ENCODE results near the gene GBA2. TPM values are rescaled to one million over a fixed set of nuclear protein-coding genes. Genes with fewer than 3 reads are reported as not detected.

GBA2 gene
- total and polyA plus RNA-seq, 2 experiments from 2014 or later: 32.1 to 80.1 TPM

DNA sequence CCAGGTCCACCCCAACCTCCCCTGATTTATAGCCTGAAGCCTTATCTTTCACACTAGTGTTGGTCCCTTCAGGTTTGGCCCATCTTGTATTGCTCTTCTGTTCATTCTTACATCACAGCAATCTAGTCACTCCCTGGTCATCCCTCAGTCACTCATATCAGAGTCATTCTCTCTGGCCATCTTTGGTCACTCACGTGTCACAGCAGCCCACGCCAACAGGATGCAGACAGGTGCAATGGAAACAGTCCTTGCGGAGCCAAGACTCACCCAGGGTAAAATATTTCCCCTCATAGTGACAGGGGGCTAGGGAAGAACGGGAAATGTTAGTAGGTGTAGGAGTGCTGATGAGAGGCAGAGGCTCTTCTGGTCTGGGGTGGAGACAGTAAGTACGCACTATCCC lies 4.4 kb upstream of the GBA2 start:
- H3K4me2 ChIP-seq: no peak overlapping the region
- H3K79me2 ChIP-seq (replicated peaks; ENCODE audit: insufficient read depth): peaks cover 11% of the 10 kb centered on the region
- H3F3A ChIP-seq (replicated peaks; ENCODE audit: low read depth): peaks cover 29% of the 10 kb centered on the region
- H3K4me3 ChIP-seq: no peak overlapping the region
- ATAC-seq: no peak
- no peaks in the 10 kb centered on the region for H3K27me3 ChIP-seq (ENCODE audit: insufficient read depth)
- peaks cover 19% of the 10 kb centered on the region for H3K4me1 ChIP-seq (ENCODE audit: insufficient read depth)
- peaks cover under 1% of the 10 kb centered on the region; the same call in 1 of the 2 replicates for H4K20me1 ChIP-seq (replicated peaks; ENCODE audit: insufficient read depth)
- peaks cover 4% of the 10 kb centered on the region for H3K36me3 ChIP-seq (ENCODE audit: insufficient read depth)
- DNase-seq (ENCODE audit: low spot score): no peak
- H3K9me2 ChIP-seq (ENCODE audit: insufficient read depth): no peaks in the 10 kb centered on the region
- Mint-ChIP-seq H3K4me3 (no peak overlapping the region), H3K36me3 (ENCODE audit: low read depth) (peaks cover 38% of the 10 kb centered on the region), H3K27ac (no peak overlapping the region), H3K27me3 (ENCODE audit: insufficient read depth, low read depth, poor library complexity) (peaks cover 10% of the 10 kb centered on the region), H3K9me3 (no peaks in the 10 kb centered on the region; the same call in 1 of the 3 replicates), H3K4me1 (peaks cover 14% of the 10 kb centered on the region)
- no peak overlapping the region for H3K27ac ChIP-seq (ENCODE audit: low read depth)
- TF ChIP-seq JUNB (IDR thresholded peaks at IDR 0.05; ENCODE audit: unreplicated experiment) (no peak), NANOG (IDR thresholded peaks at IDR 0.05; ENCODE audit: borderline replicate concordance) (no peak), ZNF331 (CRISPR knock-in tag; IDR thresholded peaks at IDR 0.05; ENCODE audit: low read depth) (no peak)
- no peak overlapping the region for H2AFZ ChIP-seq

- Histone ChIP-seq H3K4me3 (peak overlapping the region; percentile 100), H3K27ac (ENCODE audit: low read depth) (no peak overlapping the region), H3K4me2 (peak overlapping the region; percentile 99), H2AFZ (no peak overlapping the region), H3K79me2 (replicated peaks; ENCODE audit: insufficient read depth) (peaks cover 35% of the 10 kb centered on the region), H3F3A (replicated peaks; ENCODE audit: low read depth) (peaks cover 17% of the 10 kb centered on the region), H4K20me1 (replicated peaks; ENCODE audit: insufficient read depth) (peaks cover 30% of the 10 kb centered on the region), H3K27me3 (ENCODE audit: insufficient read depth) (no peaks in the 10 kb centered on the region), H3K36me3 (ENCODE audit: insufficient read depth) (peaks cover 8% of the 10 kb centered on the region), H3K4me1 (ENCODE audit: insufficient read depth) (peaks cover 30% of the 10 kb centered on the region), H3K9me2 (ENCODE audit: insufficient read depth) (no peaks in the 10 kb centered on the region)
- Mint-ChIP-seq H3K9me3 (no peaks in the 10 kb centered on the region), H3K27me3 (ENCODE audit: insufficient read depth, low read depth, poor library complexity) (peaks cover 4% of the 10 kb centered on the region), H3K36me3 (ENCODE audit: low read depth) (peaks cover 39% of the 10 kb centered on the region), H3K4me1 (peaks cover 24% of the 10 kb centered on the region), H3K27ac (no peak overlapping the region), H3K4me3 (peak overlapping the region; percentile 90)
- ATAC-seq: no peak
- DNase-seq (ENCODE audit: low spot score): no peak
- TF ChIP-seq POLR2AphosphoS5 (IDR thresholded peaks at IDR 0.05; ENCODE audit: low read depth) (no peak), STAT1 (IDR thresholded peaks at IDR 0.05; ENCODE audit: unreplicated experiment) (no peak), NANOG (IDR thresholded peaks at IDR 0.05; ENCODE audit: borderline replicate concordance) (no peak), CREB1 (CRISPR knock-in tag; IDR thresholded peaks at IDR 0.05; ENCODE audit: low read depth) (no peak), EZH2phosphoT487 (IDR thresholded peaks at IDR 0.05; ENCODE audit: unreplicated experiment) (no peak), ZNF114 (CRISPR knock-in tag; IDR thresholded peaks at IDR 0.05) (no peak), JUNB (IDR thresholded peaks at IDR 0.05; ENCODE audit: unreplicated experiment) (no peak), ZNF331 (CRISPR knock-in tag; IDR thresholded peaks at IDR 0.05; ENCODE audit: low read depth) (no peak)
- TF ChIP-seq, protein P1, sequence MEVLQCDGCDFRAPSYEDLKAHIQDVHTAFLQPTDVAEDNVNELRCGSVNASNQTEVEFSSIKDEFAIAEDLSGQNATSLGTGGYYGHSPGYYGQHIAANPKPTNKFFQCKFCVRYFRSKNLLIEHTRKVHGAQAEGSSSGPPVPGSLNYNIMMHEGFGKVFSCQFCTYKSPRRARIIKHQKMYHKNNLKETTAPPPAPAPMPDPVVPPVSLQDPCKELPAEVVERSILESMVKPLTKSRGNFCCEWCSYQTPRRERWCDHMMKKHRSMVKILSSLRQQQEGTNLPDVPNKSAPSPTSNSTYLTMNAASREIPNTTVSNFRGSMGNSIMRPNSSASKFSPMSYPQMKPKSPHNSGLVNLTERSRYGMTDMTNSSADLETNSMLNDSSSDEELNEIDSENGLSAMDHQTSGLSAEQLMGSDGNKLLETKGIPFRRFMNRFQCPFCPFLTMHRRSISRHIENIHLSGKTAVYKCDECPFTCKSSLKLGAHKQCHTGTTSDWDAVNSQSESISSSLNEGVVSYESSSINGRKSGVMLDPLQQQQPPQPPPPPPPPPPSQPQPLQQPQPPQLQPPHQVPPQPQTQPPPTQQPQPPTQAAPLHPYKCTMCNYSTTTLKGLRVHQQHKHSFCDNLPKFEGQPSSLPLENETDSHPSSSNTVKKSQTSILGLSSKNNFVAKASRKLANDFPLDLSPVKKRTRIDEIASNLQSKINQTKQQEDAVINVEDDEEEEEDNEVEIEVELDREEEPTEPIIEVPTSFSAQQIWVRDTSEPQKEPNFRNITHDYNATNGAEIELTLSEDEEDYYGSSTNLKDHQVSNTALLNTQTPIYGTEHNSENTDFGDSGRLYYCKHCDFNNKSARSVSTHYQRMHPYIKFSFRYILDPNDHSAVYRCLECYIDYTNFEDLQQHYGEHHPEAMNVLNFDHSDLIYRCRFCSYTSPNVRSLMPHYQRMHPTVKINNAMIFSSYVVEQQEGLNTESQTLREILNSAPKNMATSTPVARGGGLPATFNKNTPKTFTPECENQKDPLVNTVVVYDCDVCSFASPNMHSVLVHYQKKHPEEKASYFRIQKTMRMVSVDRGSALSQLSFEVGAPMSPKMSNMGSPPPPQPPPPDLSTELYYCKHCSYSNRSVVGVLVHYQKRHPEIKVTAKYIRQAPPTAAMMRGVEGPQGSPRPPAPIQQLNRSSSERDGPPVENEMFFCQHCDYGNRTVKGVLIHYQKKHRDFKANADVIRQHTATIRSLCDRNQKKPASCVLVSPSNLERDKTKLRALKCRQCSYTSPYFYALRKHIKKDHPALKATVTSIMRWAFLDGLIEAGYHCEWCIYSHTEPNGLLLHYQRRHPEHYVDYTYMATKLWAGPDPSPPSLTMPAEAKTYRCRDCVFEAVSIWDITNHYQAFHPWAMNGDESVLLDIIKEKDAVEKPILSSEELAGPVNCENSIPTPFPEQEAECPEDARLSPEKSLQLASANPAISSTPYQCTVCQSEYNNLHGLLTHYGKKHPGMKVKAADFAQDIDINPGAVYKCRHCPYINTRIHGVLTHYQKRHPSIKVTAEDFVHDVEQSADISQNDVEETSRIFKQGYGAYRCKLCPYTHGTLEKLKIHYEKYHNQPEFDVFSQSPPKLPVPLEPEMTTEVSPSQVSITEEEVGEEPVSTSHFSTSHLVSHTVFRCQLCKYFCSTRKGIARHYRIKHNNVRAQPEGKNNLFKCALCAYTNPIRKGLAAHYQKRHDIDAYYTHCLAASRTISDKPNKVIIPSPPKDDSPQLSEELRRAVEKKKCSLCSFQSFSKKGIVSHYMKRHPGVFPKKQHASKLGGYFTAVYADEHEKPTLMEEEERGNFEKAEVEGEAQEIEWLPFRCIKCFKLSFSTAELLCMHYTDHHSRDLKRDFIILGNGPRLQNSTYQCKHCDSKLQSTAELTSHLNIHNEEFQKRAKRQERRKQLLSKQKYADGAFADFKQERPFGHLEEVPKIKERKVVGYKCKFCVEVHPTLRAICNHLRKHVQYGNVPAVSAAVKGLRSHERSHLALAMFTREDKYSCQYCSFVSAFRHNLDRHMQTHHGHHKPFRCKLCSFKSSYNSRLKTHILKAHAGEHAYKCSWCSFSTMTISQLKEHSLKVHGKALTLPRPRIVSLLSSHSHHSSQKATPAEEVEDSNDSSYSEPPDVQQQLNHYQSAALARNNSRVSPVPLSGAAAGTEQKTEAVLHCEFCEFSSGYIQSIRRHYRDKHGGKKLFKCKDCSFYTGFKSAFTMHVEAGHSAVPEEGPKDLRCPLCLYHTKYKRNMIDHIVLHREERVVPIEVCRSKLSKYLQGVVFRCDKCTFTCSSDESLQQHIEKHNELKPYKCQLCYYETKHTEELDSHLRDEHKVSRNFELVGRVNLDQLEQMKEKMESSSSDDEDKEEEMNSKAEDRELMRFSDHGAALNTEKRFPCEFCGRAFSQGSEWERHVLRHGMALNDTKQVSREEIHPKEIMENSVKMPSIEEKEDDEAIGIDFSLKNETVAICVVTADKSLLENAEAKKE (CRISPR knock-in tag; IDR thresholded peaks at IDR 0.05): no peak
- TF ChIP-seq, protein P2, sequence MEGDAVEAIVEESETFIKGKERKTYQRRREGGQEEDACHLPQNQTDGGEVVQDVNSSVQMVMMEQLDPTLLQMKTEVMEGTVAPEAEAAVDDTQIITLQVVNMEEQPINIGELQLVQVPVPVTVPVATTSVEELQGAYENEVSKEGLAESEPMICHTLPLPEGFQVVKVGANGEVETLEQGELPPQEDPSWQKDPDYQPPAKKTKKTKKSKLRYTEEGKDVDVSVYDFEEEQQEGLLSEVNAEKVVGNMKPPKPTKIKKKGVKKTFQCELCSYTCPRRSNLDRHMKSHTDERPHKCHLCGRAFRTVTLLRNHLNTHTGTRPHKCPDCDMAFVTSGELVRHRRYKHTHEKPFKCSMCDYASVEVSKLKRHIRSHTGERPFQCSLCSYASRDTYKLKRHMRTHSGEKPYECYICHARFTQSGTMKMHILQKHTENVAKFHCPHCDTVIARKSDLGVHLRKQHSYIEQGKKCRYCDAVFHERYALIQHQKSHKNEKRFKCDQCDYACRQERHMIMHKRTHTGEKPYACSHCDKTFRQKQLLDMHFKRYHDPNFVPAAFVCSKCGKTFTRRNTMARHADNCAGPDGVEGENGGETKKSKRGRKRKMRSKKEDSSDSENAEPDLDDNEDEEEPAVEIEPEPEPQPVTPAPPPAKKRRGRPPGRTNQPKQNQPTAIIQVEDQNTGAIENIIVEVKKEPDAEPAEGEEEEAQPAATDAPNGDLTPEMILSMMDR (conservative IDR thresholded peaks at IDR 0.05; ENCODE audit: low read depth in 2 of 2): no peak
- TF ChIP-seq, protein P3, sequence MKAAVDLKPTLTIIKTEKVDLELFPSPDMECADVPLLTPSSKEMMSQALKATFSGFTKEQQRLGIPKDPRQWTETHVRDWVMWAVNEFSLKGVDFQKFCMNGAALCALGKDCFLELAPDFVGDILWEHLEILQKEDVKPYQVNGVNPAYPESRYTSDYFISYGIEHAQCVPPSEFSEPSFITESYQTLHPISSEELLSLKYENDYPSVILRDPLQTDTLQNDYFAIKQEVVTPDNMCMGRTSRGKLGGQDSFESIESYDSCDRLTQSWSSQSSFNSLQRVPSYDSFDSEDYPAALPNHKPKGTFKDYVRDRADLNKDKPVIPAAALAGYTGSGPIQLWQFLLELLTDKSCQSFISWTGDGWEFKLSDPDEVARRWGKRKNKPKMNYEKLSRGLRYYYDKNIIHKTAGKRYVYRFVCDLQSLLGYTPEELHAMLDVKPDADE (IDR thresholded peaks at IDR 0.05): no peak
These were observed 1.2 kb upstream of the GBA2 start for GRCh38 chr9:35750256-35750531.

All from GM23338 (cell line).